ENCODE results near the gene PGS1.

GRCh38 chr17:78369791-78370381 is 8.6 kb upstream of the PGS1 start:
- TF ChIP-seq, protein P1, sequence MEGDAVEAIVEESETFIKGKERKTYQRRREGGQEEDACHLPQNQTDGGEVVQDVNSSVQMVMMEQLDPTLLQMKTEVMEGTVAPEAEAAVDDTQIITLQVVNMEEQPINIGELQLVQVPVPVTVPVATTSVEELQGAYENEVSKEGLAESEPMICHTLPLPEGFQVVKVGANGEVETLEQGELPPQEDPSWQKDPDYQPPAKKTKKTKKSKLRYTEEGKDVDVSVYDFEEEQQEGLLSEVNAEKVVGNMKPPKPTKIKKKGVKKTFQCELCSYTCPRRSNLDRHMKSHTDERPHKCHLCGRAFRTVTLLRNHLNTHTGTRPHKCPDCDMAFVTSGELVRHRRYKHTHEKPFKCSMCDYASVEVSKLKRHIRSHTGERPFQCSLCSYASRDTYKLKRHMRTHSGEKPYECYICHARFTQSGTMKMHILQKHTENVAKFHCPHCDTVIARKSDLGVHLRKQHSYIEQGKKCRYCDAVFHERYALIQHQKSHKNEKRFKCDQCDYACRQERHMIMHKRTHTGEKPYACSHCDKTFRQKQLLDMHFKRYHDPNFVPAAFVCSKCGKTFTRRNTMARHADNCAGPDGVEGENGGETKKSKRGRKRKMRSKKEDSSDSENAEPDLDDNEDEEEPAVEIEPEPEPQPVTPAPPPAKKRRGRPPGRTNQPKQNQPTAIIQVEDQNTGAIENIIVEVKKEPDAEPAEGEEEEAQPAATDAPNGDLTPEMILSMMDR (conservative IDR thresholded peaks at IDR 0.05 in 1 of 2, IDR thresholded peaks at IDR 0.05 in 1 of 2; ENCODE audit: extremely low read depth in 1 of 2, insufficient read depth in 1 of 2, low read depth in 1 of 2, low read length in 2 of 2) = no peak
- no peak for TF ChIP-seq EZH2 (IDR thresholded peaks at IDR 0.05; ENCODE audit: borderline replicate concordance, low read length)
